GM18517 (cell line): ENCODE measurements around the gene SPSB3.

Source experiments
- ATAC-seq: cut with Tn5 transposase; IDR thresholded peaks from one replicate; pipeline ENCODE4 v1.9.1; 2021; ENCODE audit warnings: mild to moderate bottlenecking, moderate library complexity; ENCODE audit not compliant: unreplicated experiment

SPSB3 gene

GRCh38 chr16:1765826-1766225 lies 16.5 kb downstream of the SPSB3 start:
- ATAC-seq = no peak

GRCh38 chr16:1764971-1765370 lies 17.4 kb downstream of the SPSB3 start:
- no peak for ATAC-seq

- ATAC-seq = no peak
These were observed 18.6 kb downstream of the SPSB3 start for GRCh38 chr16:1763521-1764511.

- ATAC-seq = no peak
These were observed 19.4 kb downstream of the SPSB3 start for GRCh38 chr16:1762879-1763520.

GRCh38 chr16:1762196-1762878 lies 20.0 kb downstream of the SPSB3 start:
- ATAC-seq = no peak

- ATAC-seq = no peak
These were observed 20.6 kb downstream of the SPSB3 start for GRCh38 chr16:1761751-1762150.

- ATAC-seq = no peak
These were observed 21.5 kb downstream of the SPSB3 start for GRCh38 chr16:1760911-1761310.

GRCh38 chr16:1759511-1759910 lies 22.9 kb downstream of the SPSB3 start:
- ATAC-seq = no peak

GRCh38 chr16:1758923-1759322 lies 23.4 kb downstream of the SPSB3 start:
- ATAC-seq = no peak

GRCh38 chr16:1757714-1758461 lies 24.5 kb downstream of the SPSB3 start:
- ATAC-seq = no peak

GRCh38 chr16:1754204-1754603 lies 28.2 kb downstream of the SPSB3 start:
- ATAC-seq = no peak

- ATAC-seq = no peak
These were observed 29.5 kb downstream of the SPSB3 start for GRCh38 chr16:1752853-1753252.

GRCh38 chr16:1751946-1752345 lies 30.4 kb downstream of the SPSB3 start:
- ATAC-seq = no peak

- no peak for ATAC-seq
These were observed 32.9 kb downstream of the SPSB3 start for GRCh38 chr16:1749152-1750117.

- ATAC-seq = no peak
These were observed 34.4 kb downstream of the SPSB3 start for GRCh38 chr16:1747934-1748333.

GRCh38 chr16:1746693-1747195 lies 35.6 kb downstream of the SPSB3 start:
- ATAC-seq = no peak

- no peak for ATAC-seq
These were observed 36.3 kb downstream of the SPSB3 start for GRCh38 chr16:1745900-1746692.

GRCh38 chr16:1745181-1745899 lies 37.0 kb downstream of the SPSB3 start:
- no peak for ATAC-seq
